DMS 273 treated with DMSO at 0.1 percent for 48 hours (cell line): Measurements from ENCODE around the gene ERC2.
"Not testable (repeated sequence)": the region's sequence is repeated elsewhere in the genome, so short reads cannot be mapped to it uniquely, and the experiment has no call there.

Source experiments
- DNase-seq: peaks from one replicate; lab custom pipeline; 2025; lab: John Stamatoyannopoulos, UW

The ERC2 gene

GRCh38 chr3:56064684-56065083, 403.6 kb downstream of the ERC2 start:
- DNase-seq, result no peak

GRCh38 chr3:56061279-56061626, 407.0 kb downstream of the ERC2 start:
- no peak for DNase-seq

GRCh38 chr3:56060521-56061278, 407.6 kb downstream of the ERC2 start:
- DNase-seq, result no peak

- DNase-seq, result no peak
These were observed 408.5 kb downstream of the ERC2 start for GRCh38 chr3:56059731-56060130.

GRCh38 chr3:56055951-56056350, 412.3 kb downstream of the ERC2 start:
- DNase-seq, result no peak

- no peak for DNase-seq
These were observed 412.7 kb downstream of the ERC2 start for GRCh38 chr3:56055546-56055945.

GRCh38 chr3:56054844-56055243, 413.4 kb downstream of the ERC2 start:
- DNase-seq, result peak; percentile 34

- no peak for DNase-seq
These were observed 414.5 kb downstream of the ERC2 start for GRCh38 chr3:56053727-56054126.

- no peak for DNase-seq
These were observed 416.1 kb downstream of the ERC2 start for GRCh38 chr3:56052188-56052587.

- DNase-seq, result no peak
These were observed 417.2 kb downstream of the ERC2 start for GRCh38 chr3:56051052-56051451.

- DNase-seq, result no peak
These were observed 419.3 kb downstream of the ERC2 start for GRCh38 chr3:56048946-56049345.

GRCh38 chr3:56048331-56048730, 419.9 kb downstream of the ERC2 start:
- no peak for DNase-seq

- peak; percentile 11 for DNase-seq
These were observed 425.8 kb downstream of the ERC2 start for GRCh38 chr3:56042326-56042951.

- no peak for DNase-seq
These were observed 442.9 kb downstream of the ERC2 start for GRCh38 chr3:56025326-56025725.

- DNase-seq, result no peak
These were observed 444.7 kb downstream of the ERC2 start for GRCh38 chr3:56023546-56023945.

GRCh38 chr3:56022619-56023018, 445.6 kb downstream of the ERC2 start:
- no peak for DNase-seq

GRCh38 chr3:56019490-56020146, 448.6 kb downstream of the ERC2 start:
- no peak for DNase-seq

GRCh38 chr3:56015374-56015773, 452.9 kb downstream of the ERC2 start:
- DNase-seq, result not testable (repeated sequence)

- DNase-seq, result no peak
These were observed 455.5 kb downstream of the ERC2 start for GRCh38 chr3:56012721-56013120.

GRCh38 chr3:56005196-56005805, 463.0 kb downstream of the ERC2 start:
- no peak for DNase-seq

- no peak for DNase-seq
These were observed 465.1 kb downstream of the ERC2 start for GRCh38 chr3:56003129-56003528.

- DNase-seq, result no peak
These were observed 466.3 kb downstream of the ERC2 start for GRCh38 chr3:56001991-56002390.

GRCh38 chr3:56001537-56001936, 466.7 kb downstream of the ERC2 start:
- DNase-seq, result no peak
